Adrenal gland (tissue), 19 donors: ENCODE results near the gene NELFE. TPM values are rescaled to one million over a fixed set of nuclear protein-coding genes. Genes with fewer than 3 reads are reported as not detected.
"Not testable (repeated sequence)": the region's sequence is repeated elsewhere in the genome, so short reads cannot be mapped to it uniquely, and the experiment has no call there.

Experiments used
- DNase-seq, 7 donors: peaks; one replicate each; pipeline ENCODE4 v3.0.0-alpha.2; 2019 to 2020
- H3K27ac ChIP-seq, 5 donors: fragments of 200-600 bp; sonication (generic) in 4 of 5; 1 replicate in 3 of 5; 2 replicates in 2 of 5; pipeline versions ENCODE4 v1.5.1 to v1.8.0; 2016 to 2020; ENCODE audit warnings: mild to moderate bottlenecking in 1 of 5
- H3K27me3 ChIP-seq: fragments of 200-600 bp; 2 replicates; pipeline ENCODE4 v1.8.0; 2021
- H3K36me3 ChIP-seq, 2 donors: fragments of 200-600 bp; replicated peaks in 1 of 2; 1 replicate in 1 of 2; 2 replicates in 1 of 2; pipeline versions ENCODE4 v1.5.1 to v1.8.0; 2018 to 2022
- H3K4me1 ChIP-seq, 2 donors: fragments of 200-600 bp; replicated peaks in 1 of 2; 1 replicate in 1 of 2; 2 replicates in 1 of 2; pipeline versions ENCODE4 v1.5.1 to v1.8.0; 2018 to 2021
- H3K4me3 ChIP-seq, 4 donors: fragments of 200-600 bp; sonication (generic) in 3 of 4; one replicate each; pipeline ENCODE4 v1.5.1; 2016 to 2018
- H3K9me3 ChIP-seq, 3 donors: fragments of 200-600 bp; sonication (generic) in 1 of 3; replicated peaks in 1 of 3; 1 replicate in 2 of 3; 2 replicates in 1 of 3; pipeline versions ENCODE4 v1.5.1 to v1.8.0; 2016 to 2021
- CTCF ChIP-seq, 6 experiments: fragments of 450-650 bp in 4 of 6; fragments of 200-600 bp in 2 of 6; sonication (generic) in 1 of 6; IDR thresholded peaks; 1 replicate in 5 of 6; 2 replicates in 1 of 6; pipeline versions ENCODE4 v1.5.1 to v1.8.0; 2016 to 2021; ENCODE audit warnings: antibody characterized with exemption in 6 of 6, mild to moderate bottlenecking in 2 of 6, moderate library complexity in 1 of 6
- POLR2A ChIP-seq, 2 donors: fragments of 450-650 bp; IDR thresholded peaks; one replicate each; pipeline ENCODE4 v1.6.1; 2017; ENCODE audit warnings: antibody characterized with exemption in 2 of 2, mild to moderate bottlenecking in 2 of 2, moderate library complexity in 1 of 2
- WGBS, 4 donors: extraction: QIAGEN DNeasy Blood & Tissue Kit in 2 of 4; methylation state at CpG; one replicate each; pipeline versions ENCODE4 v1.1.5 to v1.1.7; 2013 to 2017; 5-methylcytosine and 5-hydroxymethylcytosine counted together
- intact Hi-C, 2 donors: fragments of 100-400 bp; cut with DNase I; formaldehyde crosslinking; loops; one replicate each; pipeline versions ENCODE4 v1.14.1 to v1.15.0; 2022 to 2023
- long read RNA-seq, 10 donors: library from polyadenylated mRNA in 3 of 10; unstranded in 2 of 10; stranded (forward) in 1 of 10; transcript quantifications; one replicate each; pipeline ENCODE4 v2.0.0 and lab custom pipeline, GENCODE V29; 2021 to 2026
- polyA plus RNA-seq, 3 donors: library from polyadenylated mRNA; stranded (reverse); fragments of 200-250 nt in 2 of 3; fragments of 350-450 nt in 1 of 3; fragmentation: Illumina TruSeq in 1 of 3; extraction: RNeasy Lipid Tissue Mini Kit (QIAGEN cat#74804) in 1 of 3; gene quantifications; one replicate each; pipeline ENCODE4 v1.2.3, GENCODE V29; 2013 to 2014
- total RNA-seq, 9 donors: library from RNA; depleted of rRNA in 4 of 9; stranded (reverse); fragments of >200 nt in 4 of 9; fragments of 120-200 nt in 1 of 9; fragmentation: NEBNext Ultra II Directional in 1 of 9; extraction: Animal tissue kit (Norgen Biotek cat#: 25700) in 1 of 9; gene quantifications; one replicate each; pipeline versions ENCODE4 v1.1.0 to v1.2.4, GENCODE V29; 2013 to 2023
- donor health status: healthy with polysubstance abuse.
- donor health status: Bipolar disorder and iron deficiency.
- donor health status: DM: yes; HTN: yes; CAD: no.
- donor health status: DM: no; HTN: no; CAD: no.
- donor health status: DM: no; HTN: no; CAD: no.
- donor health status: DM: yes; HTN: yes; CAD: no.

Gene NELFE
- total RNA-seq (100 to 1,000 TPM in 3 of 9 donors, 10 to 100 TPM in 6; 64.4 to 107 (median 94.5) TPM), polyA plus RNA-seq (100 to 1,000 TPM in 2 of 3 donors, 10 to 100 TPM in 1; 89.9 to 117 (median 106) TPM)
- long read RNA-seq, donor 1, transcript NELFE-202 (11 exons, 1,584 nt) = major isoform, 25 of 33 reads
- long read RNA-seq, donor 1, partial matches to known transcripts = 5 of 33 reads
- long read RNA-seq, donor 1, other reads (novel, unspliced or antisense) = 0 of 33 reads
- long read RNA-seq, donor 2, transcript NELFE-202 (11 exons, 1,584 nt) = major isoform, 18 of 19 reads
- long read RNA-seq, donor 2, partial matches to known transcripts = 0 of 19 reads
- long read RNA-seq, donor 2, other reads (novel, unspliced or antisense) = 0 of 19 reads
- long read RNA-seq, donor 3, transcript NELFE-202 (11 exons, 1,584 nt) = major isoform, 14 of 38 reads
- long read RNA-seq, donor 3, partial matches to known transcripts = 22 of 38 reads
- long read RNA-seq, donor 3, other reads (novel, unspliced or antisense) = 0 of 38 reads
- long read RNA-seq, donor 4, transcript NELFE-202 (11 exons, 1,584 nt) = major isoform, 68 of 83 reads
- long read RNA-seq, donor 4, partial matches to known transcripts = 3 of 83 reads
- long read RNA-seq, donor 4, other reads (novel, unspliced or antisense) = 9 of 83 reads
- long read RNA-seq, donor 5, transcript NELFE-202 (11 exons, 1,584 nt) = major isoform, 98 of 132 reads
- long read RNA-seq, donor 5, transcript NELFE-208 (10 exons, 1,543 nt) = minor isoform, 14 of 132 reads
- long read RNA-seq, donor 5, partial matches to known transcripts = 4 of 132 reads
- long read RNA-seq, donor 5, other reads (novel, unspliced or antisense) = 16 of 132 reads
- long read RNA-seq, donor 6, transcript NELFE-202 (11 exons, 1,584 nt) = major isoform, 38 of 56 reads
- long read RNA-seq, donor 6, transcript NELFE-208 (10 exons, 1,543 nt) = minor isoform, 5 of 56 reads
- long read RNA-seq, donor 6, partial matches to known transcripts = 6 of 56 reads
- long read RNA-seq, donor 6, other reads (novel, unspliced or antisense) = 6 of 56 reads
- long read RNA-seq, donor 7, transcript NELFE-202 (11 exons, 1,584 nt) = major isoform, 13 of 14 reads
- long read RNA-seq, donor 7, partial matches to known transcripts = 0 of 14 reads
- long read RNA-seq, donor 7, other reads (novel, unspliced or antisense) = 0 of 14 reads
- long read RNA-seq, donor 8, transcript NELFE-202 (11 exons, 1,584 nt) = major isoform, 35 of 50 reads
- long read RNA-seq, donor 8, partial matches to known transcripts = 13 of 50 reads
- long read RNA-seq, donor 8, other reads (novel, unspliced or antisense) = 0 of 50 reads
- long read RNA-seq, donor 9, transcript NELFE-202 (11 exons, 1,584 nt) = major isoform, 9 of 30 reads
- long read RNA-seq, donor 9, partial matches to known transcripts = 18 of 30 reads
- long read RNA-seq, donor 9, other reads (novel, unspliced or antisense) = 0 of 30 reads
- long read RNA-seq, donor 10, transcript NELFE-202 (11 exons, 1,584 nt) = major isoform, 12 of 1,645 reads
- long read RNA-seq, donor 10, partial matches to known transcripts = 1,623 of 1,645 reads
- long read RNA-seq, donor 10, other reads (novel, unspliced or antisense) = 9 of 1,645 reads

- peak within 1 kb of the TSS; percentile 65 to 91 (median 76) for H3K4me3 ChIP-seq
- DNase-seq = peak; percentile 98 to 99 (median 98)
- WGBS, 4 donors = 1% methylated on average over 32 to 59 of the region's 59 CpGs
- peaks cover 12 to 22% of the 10 kb centered on the region in 2 donors for H3K4me1 ChIP-seq
- H3K36me3 ChIP-seq = peaks cover 0 to 71% of the 10 kb centered on the region in 2 donors
- H3K27me3 ChIP-seq = no peaks in the 10 kb centered on the region
- TF ChIP-seq POLR2A (IDR thresholded peaks at IDR 0.05) (peak; percentile 26 to 67), CTCF (IDR thresholded peaks at IDR 0.05) (no peak)
- intact Hi-C loops = no loop called here
- H3K27ac ChIP-seq = peak within 1 kb of the TSS; percentile 72 to 90 (median 84)
- no peaks in the 10 kb centered on the region for H3K9me3 ChIP-seq
Observed at GRCh38 chr6:31958741-31959739, at the start of gene NELFE, which contains the start of gene SKIC2. NELFE (minus strand) TSS chr6:31958971; CDS start chr6:31958446, 525 bp downstream. SKIC2 (plus strand) TSS chr6:31959175; CDS start chr6:31959193, 18 bp downstream.

GRCh38 chr6:32008037-32008436 is 49.3 kb upstream of the NELFE start:
- WGBS, 4 donors = no CpG with 5 or more reads among the region's 24 CpGs
- H3K27me3 ChIP-seq, H3K36me3 ChIP-seq, H3K9me3 ChIP-seq, H3K27ac ChIP-seq, intact Hi-C loops, H3K4me1 ChIP-seq, H3K4me3 ChIP-seq: not testable (repeated sequence)
- DNase-seq = peak in 4 of 7 donors; percentile 6 to 50 (median 30)

GRCh38 chr6:32007086-32007485 is 48.3 kb upstream of the NELFE start:
- H3K27me3 ChIP-seq, H3K9me3 ChIP-seq, intact Hi-C loops, H3K36me3 ChIP-seq, H3K4me3 ChIP-seq, H3K4me1 ChIP-seq: not testable (repeated sequence)
- peak overlapping the region in 4 of 5 donors; percentile 46 to 85 (median 64) for H3K27ac ChIP-seq
- WGBS, 4 donors = 34 to 59% (median 49%) methylated on average over 5 to 11 of the region's 12 CpGs
- TF ChIP-seq CTCF (IDR thresholded peaks at IDR 0.05) = peak in 1 of 6 experiments; percentile 6
- peak in 6 of 7 donors; percentile 43 to 68 (median 56) for DNase-seq

- H3K4me3 ChIP-seq, H3K27me3 ChIP-seq, intact Hi-C loops, H3K36me3 ChIP-seq, H3K4me1 ChIP-seq, H3K9me3 ChIP-seq: not testable (repeated sequence)
- WGBS, 4 donors = 55 to 80% (median 67%) methylated on average over 7 to 8 of the region's 8 CpGs; no CpG with 5 or more reads in 1 of the 4 donors
- peak overlapping the region; percentile 52 to 85 (median 77) for H3K27ac ChIP-seq
- peak in 6 of 7 donors; percentile 22 to 55 (median 40) for DNase-seq
Observed at GRCh38 chr6:32005991-32006529, 47.3 kb upstream of the NELFE start.
